Measurements from ENCODE around the gene CT47B1. TPM values are rescaled to one million over a fixed set of nuclear protein-coding genes. Genes with fewer than 3 reads are reported as not detected.
"Not testable (repeated sequence)": the region's sequence is repeated elsewhere in the genome, so short reads cannot be mapped to it uniquely, and the experiment has no call there.

Gene CT47B1
- total RNA-seq, result not detected in 2 replicates

DNA sequence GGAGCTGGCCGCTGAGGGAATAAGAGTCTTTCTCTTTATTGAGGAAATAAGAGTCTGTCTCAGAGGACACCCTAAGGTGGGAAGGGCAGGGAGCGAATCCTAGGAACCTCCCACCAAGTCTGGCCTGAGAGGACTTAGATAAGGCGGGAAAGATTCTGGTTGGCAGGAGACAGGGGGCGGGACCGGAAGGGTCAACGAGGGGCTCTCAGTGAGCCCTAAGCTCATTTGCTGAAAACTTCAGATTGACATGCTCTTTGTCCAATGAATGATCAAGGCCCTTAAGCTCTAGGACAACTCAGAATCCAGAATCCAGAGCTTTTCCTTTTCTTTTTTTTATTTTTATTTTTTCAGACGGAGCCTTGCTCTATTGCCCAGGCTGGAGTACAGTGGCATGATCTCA lies at the start of gene CT47B1:
Gene CT47B1, minus strand, starts transcription at position 101 of the 400 bp plus-strand sequence. CDS start 196 bp downstream, outside the sequence.
- H3K4me3 Mint-ChIP-seq; DNase-seq; ATAC-seq (ENCODE audit: low read depth); H3K36me3 Mint-ChIP-seq (ENCODE audit: low read depth); POLR2A ChIA-PET; H3K27me3 Mint-ChIP-seq; H3K27ac Mint-ChIP-seq; H3K9me3 Mint-ChIP-seq; H3K4me1 Mint-ChIP-seq; CTCF ChIA-PET; intact Hi-C loops (cut with micrococcal nuclease): not testable (repeated sequence)

- Mint-ChIP-seq H3K9me3 (no peaks in the 10 kb centered on the region), H3K36me3 (ENCODE audit: low read depth) (no peaks in the 10 kb centered on the region), H3K4me1 (no peaks in the 10 kb centered on the region), H3K27ac (no peak overlapping the region), H3K27me3 (peaks cover 3% of the 10 kb centered on the region), H3K4me3 (no peak overlapping the region)
- no peak for DNase-seq
- POLR2A ChIA-PET, result no interaction called here
- intact Hi-C loops (cut with micrococcal nuclease), result no loop called here
- CTCF ChIA-PET, result no interaction called here
- TF ChIP-seq, protein P1, sequence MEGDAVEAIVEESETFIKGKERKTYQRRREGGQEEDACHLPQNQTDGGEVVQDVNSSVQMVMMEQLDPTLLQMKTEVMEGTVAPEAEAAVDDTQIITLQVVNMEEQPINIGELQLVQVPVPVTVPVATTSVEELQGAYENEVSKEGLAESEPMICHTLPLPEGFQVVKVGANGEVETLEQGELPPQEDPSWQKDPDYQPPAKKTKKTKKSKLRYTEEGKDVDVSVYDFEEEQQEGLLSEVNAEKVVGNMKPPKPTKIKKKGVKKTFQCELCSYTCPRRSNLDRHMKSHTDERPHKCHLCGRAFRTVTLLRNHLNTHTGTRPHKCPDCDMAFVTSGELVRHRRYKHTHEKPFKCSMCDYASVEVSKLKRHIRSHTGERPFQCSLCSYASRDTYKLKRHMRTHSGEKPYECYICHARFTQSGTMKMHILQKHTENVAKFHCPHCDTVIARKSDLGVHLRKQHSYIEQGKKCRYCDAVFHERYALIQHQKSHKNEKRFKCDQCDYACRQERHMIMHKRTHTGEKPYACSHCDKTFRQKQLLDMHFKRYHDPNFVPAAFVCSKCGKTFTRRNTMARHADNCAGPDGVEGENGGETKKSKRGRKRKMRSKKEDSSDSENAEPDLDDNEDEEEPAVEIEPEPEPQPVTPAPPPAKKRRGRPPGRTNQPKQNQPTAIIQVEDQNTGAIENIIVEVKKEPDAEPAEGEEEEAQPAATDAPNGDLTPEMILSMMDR (IDR thresholded peaks at IDR 0.05), result no peak
- no peak for ATAC-seq (ENCODE audit: low read depth)
Observed at GRCh38 chrX:120874678-120875557, 748 bp downstream of the CT47B1 start.

DNA sequence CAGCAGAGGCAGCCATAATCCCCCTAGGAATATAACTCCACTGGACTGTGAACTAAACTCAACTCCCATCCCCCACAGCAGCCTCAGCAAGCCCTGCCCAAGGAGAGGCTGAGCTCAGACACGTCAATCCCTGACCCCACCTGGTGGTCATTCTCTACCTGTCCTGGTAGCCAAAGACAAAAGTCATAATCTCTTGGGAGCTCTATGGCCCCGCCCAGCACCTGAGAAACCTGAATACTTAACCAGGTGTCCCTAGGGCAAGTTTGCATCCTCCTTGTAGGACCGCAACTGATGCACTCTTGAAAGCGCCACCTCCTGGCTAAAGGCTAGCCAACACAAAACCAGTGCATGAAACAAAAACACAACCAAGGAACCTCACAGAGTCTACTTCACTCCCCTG lies 18.4 kb downstream of the CT47B1 start:
- CTCF ChIA-PET, result no interaction called here
- H3K4me1 Mint-ChIP-seq, result no peaks in the 10 kb centered on the region
- POLR2A ChIA-PET, result no interaction called here
- no peak overlapping the region for H3K27ac Mint-ChIP-seq
- intact Hi-C loops (cut with micrococcal nuclease), result no loop called here
- H3K36me3 Mint-ChIP-seq (ENCODE audit: low read depth), result no peaks in the 10 kb centered on the region
- no peaks in the 10 kb centered on the region for H3K9me3 Mint-ChIP-seq
- TF ChIP-seq, protein P1 (IDR thresholded peaks at IDR 0.05), result no peak
- no peaks in the 10 kb centered on the region for H3K27me3 Mint-ChIP-seq
- DNase-seq (no peak), ATAC-seq (ENCODE audit: low read depth) (no peak)
- no peak overlapping the region for H3K4me3 Mint-ChIP-seq

DNA sequence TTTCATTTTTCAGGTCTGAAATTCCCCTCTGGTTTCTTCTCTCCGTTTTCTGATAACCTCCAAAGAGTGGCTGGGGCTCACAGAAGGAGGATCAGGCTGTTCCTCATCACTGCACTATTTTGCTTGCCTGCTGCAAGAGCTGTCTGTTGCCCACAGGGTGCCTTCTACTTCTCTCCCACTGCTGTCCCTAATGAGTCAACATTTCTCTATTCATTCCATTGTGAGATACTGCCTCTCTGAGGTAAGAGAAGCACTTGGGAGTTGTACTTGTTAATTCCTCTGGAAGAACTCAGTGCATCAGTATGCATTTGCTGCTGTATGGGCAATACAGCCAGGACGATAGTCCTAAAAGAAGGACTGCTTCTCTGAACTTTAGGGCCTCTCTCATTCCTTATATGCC lies 34.8 kb downstream of the CT47B1 start:
- Mint-ChIP-seq H3K36me3 (ENCODE audit: low read depth) (no peaks in the 10 kb centered on the region), H3K4me3 (no peak overlapping the region), H3K9me3 (no peaks in the 10 kb centered on the region), H3K27ac (no peak overlapping the region), H3K27me3 (peaks cover under 1% of the 10 kb centered on the region), H3K4me1 (no peaks in the 10 kb centered on the region)
- POLR2A ChIA-PET, result no interaction called here
- CTCF ChIA-PET, result no interaction called here
- DNase-seq, result no peak
- intact Hi-C loops (cut with micrococcal nuclease), result no loop called here
- ATAC-seq (ENCODE audit: low read depth), result no peak
- TF ChIP-seq, protein P1 (IDR thresholded peaks at IDR 0.05), result no peak

GRCh38 chrX:120839491-120839890 lies 36.2 kb downstream of the CT47B1 start:
- H3K9me3 Mint-ChIP-seq, result no peaks in the 10 kb centered on the region
- POLR2A ChIA-PET, result no interaction called here
- TF ChIP-seq, protein P1 (IDR thresholded peaks at IDR 0.05), result no peak

GRCh38 chrX:120827213-120827612 lies 48.5 kb downstream of the CT47B1 start:
- H3K36me3 Mint-ChIP-seq (ENCODE audit: low read depth); ATAC-seq (ENCODE audit: low read depth); DNase-seq; intact Hi-C loops (cut with micrococcal nuclease); POLR2A ChIA-PET; CTCF ChIA-PET; H3K27ac Mint-ChIP-seq; H3K4me3 Mint-ChIP-seq; H3K27me3 Mint-ChIP-seq; H3K4me1 Mint-ChIP-seq: not testable (repeated sequence)
- H3K9me3 Mint-ChIP-seq, result peaks cover 11% of the 10 kb centered on the region

More at GRCh38 chrX:120839491-120839890, 36.2 kb downstream of the CT47B1 start:
- CTCF ChIA-PET, result no interaction called here
- no peak overlapping the region for H3K27ac Mint-ChIP-seq
- H3K4me3 Mint-ChIP-seq, result no peak overlapping the region
- H3K4me1 Mint-ChIP-seq, result no peaks in the 10 kb centered on the region
- peaks cover 1% of the 10 kb centered on the region for H3K27me3 Mint-ChIP-seq
- H3K36me3 Mint-ChIP-seq (ENCODE audit: low read depth), result no peaks in the 10 kb centered on the region
- DNase-seq, result no peak
- ATAC-seq (ENCODE audit: low read depth), result no peak
- intact Hi-C loops (cut with micrococcal nuclease), result no loop called here

Measured in activated B cell treated with CpG ODN at 0.5 μM for 24 hours (primary cell).